HEK293 (cell line): ENCODE results near the gene MYADML2.

Experiments
- ZBTB49 ChIP-seq: fragments of 450-650 bp; formaldehyde crosslinking; IDR thresholded peaks from 2 replicates; pipeline ENCODE4 v1.5.1; 2016; ENCODE audit warnings: missing biosample characterization, missing genetic modification characterization, low read depth
- ZNF184 ChIP-seq: fragments of 450-650 bp; IDR thresholded peaks from 2 replicates; pipeline ENCODE4 v1.5.1; 2018; ENCODE audit warnings: missing biosample characterization, mild to moderate bottlenecking, missing genetic modification characterization
- ZNF558 ChIP-seq: fragments of 450-650 bp; formaldehyde crosslinking; IDR thresholded peaks from 2 replicates; pipeline ENCODE4 v1.5.1; 2016; ENCODE audit warnings: missing biosample characterization, missing genetic modification characterization
- ZNF596 ChIP-seq: fragments of 450-650 bp; IDR thresholded peaks from 2 replicates; pipeline ENCODE4 v1.5.0; 2018; ENCODE audit warnings: missing biosample characterization, mild to moderate bottlenecking, missing genetic modification characterization, moderate library complexity
- ZSCAN23 ChIP-seq: fragments of 450-650 bp; formaldehyde crosslinking; IDR thresholded peaks from 2 replicates; pipeline ENCODE4 v1.5.1; 2016; ENCODE audit warnings: missing biosample characterization, missing genetic modification characterization
- TF ChIP-seq, protein P1 (sequence below): fragments of 450-650 bp; formaldehyde crosslinking; IDR thresholded peaks from 2 replicates; pipeline ENCODE4 v1.5.1; 2016; ENCODE audit warnings: missing biosample characterization, missing genetic modification characterization

DNA sequence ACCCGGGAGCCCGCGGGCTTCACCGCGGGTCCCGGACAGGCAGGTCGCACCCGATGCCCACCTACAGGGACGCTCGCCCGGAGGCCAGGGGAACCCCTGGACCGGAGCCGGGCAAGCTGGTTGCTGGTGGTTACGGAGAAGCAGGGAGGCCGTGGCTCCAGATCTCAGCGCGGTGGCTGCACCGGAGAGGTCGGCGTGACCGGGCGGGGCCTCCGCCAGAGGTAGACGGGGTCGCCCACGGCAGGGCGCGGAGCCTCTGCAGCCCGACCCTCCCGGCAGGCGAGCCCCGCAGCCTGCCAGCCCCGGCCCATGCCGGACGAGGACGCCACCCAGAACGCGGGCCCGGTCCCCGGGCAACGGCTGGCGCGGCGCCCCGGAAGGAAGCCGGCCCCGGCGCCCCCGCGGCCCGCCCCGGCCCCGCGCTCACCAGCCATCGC, 36.2 kb downstream of the MYADML2 start:
- TF ChIP-seq ZNF596 (tag by site-specific recombination): no peak
- TF ChIP-seq, protein P1, sequence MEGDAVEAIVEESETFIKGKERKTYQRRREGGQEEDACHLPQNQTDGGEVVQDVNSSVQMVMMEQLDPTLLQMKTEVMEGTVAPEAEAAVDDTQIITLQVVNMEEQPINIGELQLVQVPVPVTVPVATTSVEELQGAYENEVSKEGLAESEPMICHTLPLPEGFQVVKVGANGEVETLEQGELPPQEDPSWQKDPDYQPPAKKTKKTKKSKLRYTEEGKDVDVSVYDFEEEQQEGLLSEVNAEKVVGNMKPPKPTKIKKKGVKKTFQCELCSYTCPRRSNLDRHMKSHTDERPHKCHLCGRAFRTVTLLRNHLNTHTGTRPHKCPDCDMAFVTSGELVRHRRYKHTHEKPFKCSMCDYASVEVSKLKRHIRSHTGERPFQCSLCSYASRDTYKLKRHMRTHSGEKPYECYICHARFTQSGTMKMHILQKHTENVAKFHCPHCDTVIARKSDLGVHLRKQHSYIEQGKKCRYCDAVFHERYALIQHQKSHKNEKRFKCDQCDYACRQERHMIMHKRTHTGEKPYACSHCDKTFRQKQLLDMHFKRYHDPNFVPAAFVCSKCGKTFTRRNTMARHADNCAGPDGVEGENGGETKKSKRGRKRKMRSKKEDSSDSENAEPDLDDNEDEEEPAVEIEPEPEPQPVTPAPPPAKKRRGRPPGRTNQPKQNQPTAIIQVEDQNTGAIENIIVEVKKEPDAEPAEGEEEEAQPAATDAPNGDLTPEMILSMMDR: no peak
- TF ChIP-seq ZSCAN23 (tag by site-specific recombination): no peak
- no peak for TF ChIP-seq ZNF184 (tag by site-specific recombination)
- TF ChIP-seq ZNF558 (tag by site-specific recombination): no peak
- TF ChIP-seq ZBTB49 (tag by site-specific recombination): no peak
